ENCODE data around the gene FAR1.

FAR1 gene

GRCh38 chr11:13672576-13673210 is 4.2 kb downstream of the FAR1 start:
- TF ChIP-seq, protein P1, sequence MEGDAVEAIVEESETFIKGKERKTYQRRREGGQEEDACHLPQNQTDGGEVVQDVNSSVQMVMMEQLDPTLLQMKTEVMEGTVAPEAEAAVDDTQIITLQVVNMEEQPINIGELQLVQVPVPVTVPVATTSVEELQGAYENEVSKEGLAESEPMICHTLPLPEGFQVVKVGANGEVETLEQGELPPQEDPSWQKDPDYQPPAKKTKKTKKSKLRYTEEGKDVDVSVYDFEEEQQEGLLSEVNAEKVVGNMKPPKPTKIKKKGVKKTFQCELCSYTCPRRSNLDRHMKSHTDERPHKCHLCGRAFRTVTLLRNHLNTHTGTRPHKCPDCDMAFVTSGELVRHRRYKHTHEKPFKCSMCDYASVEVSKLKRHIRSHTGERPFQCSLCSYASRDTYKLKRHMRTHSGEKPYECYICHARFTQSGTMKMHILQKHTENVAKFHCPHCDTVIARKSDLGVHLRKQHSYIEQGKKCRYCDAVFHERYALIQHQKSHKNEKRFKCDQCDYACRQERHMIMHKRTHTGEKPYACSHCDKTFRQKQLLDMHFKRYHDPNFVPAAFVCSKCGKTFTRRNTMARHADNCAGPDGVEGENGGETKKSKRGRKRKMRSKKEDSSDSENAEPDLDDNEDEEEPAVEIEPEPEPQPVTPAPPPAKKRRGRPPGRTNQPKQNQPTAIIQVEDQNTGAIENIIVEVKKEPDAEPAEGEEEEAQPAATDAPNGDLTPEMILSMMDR (IDR thresholded peaks at IDR 0.05; ENCODE audit: insufficient read depth, missing control alignments): no peak
- no peak for DNase-seq (ENCODE audit: insufficient read length, low spot score)
- peak; percentile 16 for FAIRE-seq

DNA sequence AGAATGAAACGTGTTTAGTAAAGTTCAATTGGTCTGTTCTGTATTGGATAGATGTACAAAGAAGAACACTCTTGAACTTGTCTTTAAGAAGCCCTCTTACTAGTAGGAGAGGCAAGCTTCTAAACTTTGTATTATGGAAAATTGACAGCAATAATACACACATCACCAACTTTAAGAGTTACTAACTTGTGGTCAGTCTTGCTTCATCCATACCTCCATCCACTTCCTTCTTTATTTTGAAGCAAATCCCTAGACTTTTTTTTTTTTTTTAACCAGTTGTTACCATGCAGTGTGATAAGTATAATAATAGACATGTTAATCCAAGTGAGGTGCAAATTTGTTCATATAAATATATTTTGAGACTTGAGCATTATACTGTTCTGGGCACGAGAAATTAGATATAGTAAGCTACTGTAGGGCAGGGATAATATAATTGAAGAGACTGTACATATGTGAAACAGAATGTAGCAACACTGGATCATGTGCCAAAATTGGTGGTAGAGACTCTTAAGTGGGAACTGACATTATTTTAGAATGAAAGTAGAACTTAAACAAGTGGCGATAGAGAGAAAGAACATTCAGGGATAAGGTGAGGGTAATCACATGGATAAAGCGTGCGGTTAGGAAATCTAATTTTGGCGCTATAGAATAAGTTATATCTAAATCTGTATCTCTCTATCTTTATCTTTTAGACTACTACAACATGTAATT is 6.5 kb downstream of the FAR1 start:
- DNase-seq (ENCODE audit: insufficient read length, low spot score) (no peak), FAIRE-seq (no peak)
- TF ChIP-seq, protein P1 (IDR thresholded peaks at IDR 0.05; ENCODE audit: insufficient read depth, missing control alignments): no peak

- TF ChIP-seq, protein P1 (IDR thresholded peaks at IDR 0.05; ENCODE audit: insufficient read depth, missing control alignments): no peak
- no peak for FAIRE-seq
Measured at GRCh38 chr11:13676576-13676975, 8.1 kb downstream of the FAR1 start.

DNA sequence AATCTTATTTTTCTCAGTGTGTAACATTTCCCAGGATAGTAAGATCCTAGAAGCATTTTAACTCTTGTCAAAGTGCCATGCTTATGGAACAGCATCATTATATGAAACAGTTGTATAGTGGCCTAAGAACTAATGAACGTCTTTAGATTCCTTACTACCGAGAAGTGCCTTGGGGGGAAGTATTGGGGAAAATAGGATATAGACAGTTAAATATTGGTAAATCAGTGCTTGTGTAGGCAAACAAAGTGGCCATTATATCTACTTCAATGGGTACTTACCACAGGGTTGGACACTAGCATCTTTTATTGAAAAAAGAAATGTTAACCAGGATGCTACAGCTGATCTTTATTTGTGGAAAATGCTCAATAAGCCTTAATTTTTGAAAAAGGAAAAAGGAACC is 11.3 kb downstream of the FAR1 start:
- TF ChIP-seq, protein P1 (IDR thresholded peaks at IDR 0.05; ENCODE audit: insufficient read depth, missing control alignments): no peak
- FAIRE-seq: no peak
- no peak for DNase-seq (ENCODE audit: insufficient read length, low spot score)

More at GRCh38 chr11:13676576-13676975, 8.1 kb downstream of the FAR1 start:
- DNase-seq (ENCODE audit: insufficient read length, low spot score): no peak

DNA sequence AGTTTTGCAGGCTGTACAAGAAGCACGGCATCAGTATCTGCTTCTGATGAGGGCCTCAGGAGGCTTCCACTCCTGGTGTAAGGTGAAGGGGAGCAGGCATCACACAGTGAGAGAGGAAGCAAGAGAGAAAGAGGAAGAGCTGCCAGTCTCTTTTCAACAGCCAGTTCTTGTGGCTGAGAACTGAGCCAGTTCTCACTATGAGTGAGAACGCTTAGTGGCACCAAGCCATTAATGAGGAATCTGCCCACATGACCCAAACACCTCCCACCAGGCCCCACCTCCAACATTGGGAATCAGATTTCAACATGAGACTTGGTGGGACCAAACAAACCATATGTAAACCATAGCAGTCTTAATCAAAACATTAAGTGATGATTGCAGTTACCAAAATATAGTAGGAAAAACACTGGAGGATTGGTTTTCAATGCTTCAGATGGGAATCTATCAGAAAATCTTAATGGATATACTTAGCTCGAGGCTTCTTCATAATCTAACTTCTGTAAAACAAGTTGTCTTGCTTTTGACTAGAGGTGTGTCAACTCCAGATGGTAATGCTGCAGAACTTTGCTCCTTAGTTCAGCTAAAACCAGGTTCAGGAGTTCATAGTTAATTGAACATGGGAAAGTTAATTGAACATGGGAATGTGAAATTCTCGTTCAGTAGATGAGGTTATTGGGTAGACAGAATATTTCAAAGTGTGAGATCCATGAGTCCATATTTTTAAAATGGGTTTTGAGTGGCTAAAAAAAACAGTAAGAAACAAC is 12.2 kb downstream of the FAR1 start:
- DNase-seq (ENCODE audit: insufficient read length, low spot score): no peak
- no peak for FAIRE-seq
- TF ChIP-seq, protein P1 (IDR thresholded peaks at IDR 0.05; ENCODE audit: insufficient read depth, missing control alignments): no peak

DNA sequence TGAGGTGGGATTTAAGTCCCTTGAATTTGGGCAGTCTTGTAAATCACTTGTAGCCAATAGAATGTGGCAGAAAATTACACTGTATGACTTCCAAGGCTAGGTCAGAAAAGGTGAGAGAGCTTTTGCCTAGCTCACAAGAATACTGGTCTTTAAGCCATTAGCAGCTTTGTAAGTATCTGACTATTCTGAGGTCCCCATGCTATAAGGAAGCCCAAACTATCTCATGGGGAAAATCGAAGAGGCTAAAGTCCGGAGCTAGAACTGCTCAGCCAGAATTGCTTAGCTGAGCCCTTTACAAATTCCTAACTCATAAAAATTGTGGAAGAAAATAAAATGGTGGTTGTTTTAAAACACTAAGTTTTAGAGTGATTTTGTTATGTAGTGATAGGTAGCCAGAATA is 13.0 kb downstream of the FAR1 start:
- DNase-seq (ENCODE audit: insufficient read length, low spot score) (no peak), FAIRE-seq (no peak)

More for the DNA sequence above, 13.0 kb downstream of the FAR1 start:
- TF ChIP-seq, protein P1 (IDR thresholded peaks at IDR 0.05; ENCODE audit: insufficient read depth, missing control alignments): no peak
